Epithelial cell of prostate (primary cell): ENCODE measurements around the gene POLR2I.

Source experiments
- DNase-seq: peaks from one replicate; pipeline ENCODE4 v3.0.0-alpha.2; 2011; ENCODE audit warnings: low read depth, low spot score
- H3K27ac ChIP-seq: fragments of 450-650 bp; 2 replicates; pipeline ENCODE4 v1.5.1; 2017; ENCODE audit warnings: mild to moderate bottlenecking

Gene POLR2I

GRCh38 chr19:36114721-36115452 is at the start of gene POLR2I:
TSS of gene POLR2I (minus strand) at chr19:36114875. CDS start at chr19:36114856, 19 bp downstream.
- DNase-seq: peak; percentile 99
- H3K27ac ChIP-seq: peak within 1 kb of the TSS; percentile 76

DNA sequence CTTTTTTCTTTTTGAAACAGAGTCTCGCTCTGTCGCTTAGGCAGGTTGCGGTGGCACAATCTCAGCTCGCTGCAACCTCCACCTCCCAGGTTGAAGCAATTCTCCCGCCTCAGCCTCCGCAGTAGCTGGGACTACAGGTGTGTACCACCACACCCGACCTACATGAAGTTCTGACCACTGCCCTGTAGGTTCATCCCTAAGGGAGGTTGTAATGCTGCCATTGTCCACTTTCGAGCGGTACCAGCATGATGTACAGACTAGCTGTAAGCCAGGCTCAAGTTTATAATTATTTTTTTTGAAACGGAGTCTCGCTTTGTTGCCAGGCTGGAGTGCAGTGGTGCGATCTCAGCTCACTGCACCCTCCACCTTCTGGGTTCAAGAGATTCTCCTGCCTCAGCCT is 49.1 kb upstream of the POLR2I start:
- H3K27ac ChIP-seq: no peak overlapping the region
- no peak for DNase-seq

- peak overlapping the region; percentile 83 for H3K27ac ChIP-seq
- no peak for DNase-seq
These were observed 46.3 kb upstream of the POLR2I start for GRCh38 chr19:36160821-36161596.

DNA sequence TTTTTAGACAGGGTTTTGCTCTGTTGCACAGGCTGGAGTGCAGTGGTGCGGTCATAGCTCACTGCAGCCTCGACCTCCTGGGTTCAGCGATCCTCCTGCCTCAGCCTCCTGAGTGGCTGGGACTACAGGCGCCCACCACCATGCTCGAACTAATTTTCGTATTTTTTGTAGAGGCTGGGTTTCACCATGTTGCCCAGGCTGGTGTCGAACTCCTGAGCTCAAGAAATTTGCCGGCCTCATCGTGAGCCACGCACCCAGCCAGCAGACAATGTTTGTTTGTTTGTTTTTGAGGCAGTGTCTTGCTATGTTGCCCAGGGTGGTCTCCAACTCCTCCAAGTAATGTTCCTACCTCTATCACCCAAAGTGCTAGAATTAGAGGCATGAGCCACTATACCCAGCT is 38.5 kb upstream of the POLR2I start:
- no peak for DNase-seq
- no peak overlapping the region for H3K27ac ChIP-seq

DNA sequence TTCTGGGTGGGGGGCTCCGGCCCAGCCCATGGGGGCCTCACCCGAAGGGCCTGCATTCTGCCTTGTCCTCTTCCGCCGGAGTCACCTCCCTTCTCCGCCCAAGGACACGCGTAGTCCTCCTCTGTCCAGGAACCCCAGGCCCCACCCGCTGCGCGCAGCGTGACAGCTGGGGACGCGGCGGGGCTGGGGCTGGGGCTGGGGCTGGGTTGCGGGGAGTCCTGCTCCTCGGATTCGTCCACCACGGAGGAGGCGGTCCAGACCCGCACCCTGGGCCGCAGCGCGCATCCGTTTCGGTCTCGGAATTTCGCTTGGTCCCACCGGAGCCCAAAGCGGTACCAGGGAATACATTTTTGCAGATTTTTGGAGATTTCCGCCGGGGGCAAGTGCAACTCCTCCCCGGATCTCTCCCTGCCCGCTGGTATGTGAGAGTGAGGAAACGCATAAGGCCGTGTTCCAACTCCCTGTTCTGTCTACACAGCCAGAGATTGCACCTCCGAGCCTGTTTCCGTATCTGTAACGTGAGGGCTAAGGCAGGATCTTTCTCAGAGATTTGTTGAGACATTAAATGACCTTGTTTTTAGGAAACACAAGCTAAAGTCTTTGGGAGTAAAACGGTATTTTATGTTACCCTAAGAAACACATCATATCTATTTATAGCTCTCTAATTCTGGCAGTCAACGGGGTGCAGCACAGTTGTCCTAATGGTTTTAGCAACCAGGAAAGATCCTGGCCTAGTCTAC is 37.8 kb upstream of the POLR2I start, which contains the start of gene COX7A1:
Gene COX7A1 (minus strand): TSS at position 96 of the 740 bp plus-strand sequence. CDS start 40 bp downstream, at position 56.
- no peak for DNase-seq
- H3K27ac ChIP-seq: no peak within 1 kb of the TSS

DNA sequence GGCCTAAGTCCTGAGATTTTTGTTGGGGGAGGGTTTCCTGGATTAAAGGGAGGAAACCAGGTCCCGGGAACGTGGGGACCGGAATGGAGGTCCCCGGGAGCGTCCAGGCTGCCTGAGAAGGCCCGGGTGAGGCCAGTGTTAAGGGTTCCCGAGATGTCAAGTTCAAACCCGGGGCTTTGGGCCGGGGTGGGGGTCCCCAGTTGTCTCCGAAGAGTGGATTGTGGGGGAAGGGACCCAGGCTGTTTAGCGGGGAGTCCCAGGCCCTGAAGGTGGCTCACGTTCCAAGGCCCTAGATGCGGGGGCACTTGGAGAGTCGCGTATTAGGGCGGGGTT is 37.3 kb upstream of the POLR2I start:
- no peak overlapping the region for H3K27ac ChIP-seq
- DNase-seq: no peak

DNA sequence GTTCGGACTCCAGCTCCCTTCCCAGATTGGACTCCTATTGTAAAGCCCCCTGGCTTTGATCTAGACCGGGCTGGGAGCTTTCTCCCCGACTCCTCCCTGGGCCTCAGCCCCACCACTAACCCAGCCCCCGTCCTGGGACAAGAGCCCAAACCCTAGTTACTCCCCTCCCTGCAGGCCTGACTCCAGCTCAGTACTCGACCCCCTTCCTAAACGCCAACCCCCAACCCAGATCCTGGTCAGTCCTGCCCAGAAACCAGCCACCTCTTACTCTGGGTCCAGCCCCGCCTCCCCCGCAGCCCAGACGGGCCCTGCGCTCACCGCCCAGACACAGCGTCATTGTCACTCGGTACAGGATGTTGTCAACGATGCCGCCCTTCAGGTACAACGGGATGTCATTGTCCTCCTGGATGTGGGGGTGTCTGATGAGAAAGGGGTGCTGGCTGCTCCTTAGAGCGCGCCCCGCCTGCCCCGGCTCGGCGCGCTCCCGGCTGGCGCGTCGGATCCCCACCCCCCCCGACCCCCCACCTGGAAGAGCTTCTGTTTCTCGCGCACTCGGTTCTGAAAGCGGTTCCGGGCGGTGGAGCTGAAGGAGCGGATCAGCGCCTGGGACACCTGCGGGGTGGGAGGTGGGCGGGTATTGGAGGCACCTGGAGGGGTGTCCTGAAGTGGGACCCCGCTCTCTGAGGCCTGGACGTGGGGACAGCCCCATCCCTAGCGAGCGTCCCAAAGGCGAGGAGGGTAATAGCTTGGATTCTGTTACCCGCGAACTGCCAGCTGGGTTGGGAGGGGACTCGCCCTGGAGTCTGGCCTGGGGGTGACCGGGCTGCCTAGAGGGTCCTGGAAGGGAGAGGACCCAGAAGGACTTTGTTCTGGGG is 36.7 kb upstream of the POLR2I start:
- DNase-seq: no peak
- no peak overlapping the region for H3K27ac ChIP-seq

GRCh38 chr19:36150586-36150985 is 35.9 kb upstream of the POLR2I start:
- DNase-seq: no peak
- H3K27ac ChIP-seq: peak overlapping the region; percentile 70

DNA sequence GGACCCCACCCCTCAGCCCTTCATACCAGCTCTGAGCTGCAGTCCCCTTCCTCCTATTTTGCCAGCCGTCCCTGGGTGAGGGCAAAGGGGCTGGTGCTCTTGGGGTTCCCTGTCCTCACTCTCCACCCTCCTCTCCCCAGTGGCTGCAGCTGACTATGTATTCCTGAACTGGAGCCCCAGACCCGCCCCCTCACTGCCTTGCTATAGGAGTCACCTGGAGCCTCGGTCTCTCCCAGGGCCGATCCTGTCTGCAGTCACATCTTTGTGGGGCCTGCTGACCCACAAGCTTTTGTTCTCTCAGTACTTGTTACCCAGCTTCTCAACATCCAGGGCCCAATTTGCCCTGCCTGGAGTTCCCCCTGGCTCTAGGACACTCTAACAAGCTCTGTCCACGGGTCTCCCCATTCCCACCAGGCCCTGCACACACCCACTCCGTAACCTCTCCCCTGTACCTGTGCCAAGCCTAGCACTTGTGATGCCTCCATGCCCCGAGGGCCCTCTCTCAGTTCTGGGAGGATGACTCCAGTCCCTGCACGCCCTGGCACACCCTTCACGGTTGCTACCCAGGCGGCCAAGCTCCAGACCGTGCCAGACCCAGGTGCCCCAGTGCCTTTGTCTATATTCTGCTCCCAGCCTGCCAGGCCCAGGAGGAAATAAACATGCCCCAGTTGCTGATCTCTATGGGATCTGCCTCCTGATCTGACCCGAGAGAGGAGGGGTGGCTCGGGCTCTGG is 35.2 kb upstream of the POLR2I start:
- H3K27ac ChIP-seq: peak overlapping the region; percentile 70
- peak; percentile 78 for DNase-seq

- DNase-seq: no peak
- H3K27ac ChIP-seq: no peak overlapping the region
These were observed 29.9 kb upstream of the POLR2I start for GRCh38 chr19:36144624-36145023.

- DNase-seq: no peak
- H3K27ac ChIP-seq: no peak overlapping the region
These were observed 27.8 kb upstream of the POLR2I start for GRCh38 chr19:36142496-36142895.

GRCh38 chr19:36142046-36142445 is 27.4 kb upstream of the POLR2I start:
- peak overlapping the region; percentile 99 for H3K27ac ChIP-seq
- no peak for DNase-seq

- DNase-seq: no peak
- peak overlapping the region; percentile 99 for H3K27ac ChIP-seq
These were observed 26.6 kb upstream of the POLR2I start for GRCh38 chr19:36141039-36141927.

DNA sequence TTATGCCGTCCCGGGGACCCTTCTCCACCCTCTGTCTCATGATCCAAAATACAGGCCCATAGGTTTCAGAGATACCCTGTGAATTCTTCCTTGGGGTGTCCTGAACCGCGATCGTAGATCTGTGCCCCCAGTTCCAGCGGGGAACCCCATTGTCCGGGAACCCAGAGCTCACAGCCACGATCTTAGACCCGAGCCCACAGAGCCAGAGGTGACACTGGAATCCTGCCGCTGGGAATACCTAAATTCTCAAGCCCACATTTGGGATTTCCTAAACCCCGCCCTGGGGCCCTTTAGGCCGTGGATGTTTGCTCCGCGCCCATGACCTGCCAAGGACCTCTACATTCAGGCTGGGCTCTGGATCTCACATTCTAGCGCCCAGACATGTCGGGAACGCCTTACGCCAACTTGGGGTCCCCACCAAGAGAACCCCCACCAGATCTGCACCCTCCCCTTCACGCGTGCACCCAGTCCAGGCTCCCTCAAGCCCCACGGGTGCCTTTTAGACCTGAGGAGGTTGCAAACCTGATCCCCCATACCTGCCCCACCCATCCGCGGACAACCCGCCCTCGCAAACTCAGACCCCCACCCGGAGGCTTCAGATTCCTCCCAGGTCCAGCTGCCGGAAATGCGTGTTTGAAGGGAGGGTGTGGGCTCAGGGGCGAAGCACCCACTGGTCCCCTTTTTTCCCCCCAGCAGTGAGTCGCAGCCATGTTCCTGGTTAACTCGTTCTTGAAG is 25.8 kb upstream of the POLR2I start:
- no peak for DNase-seq
- H3K27ac ChIP-seq: peak overlapping the region; percentile 99

DNA sequence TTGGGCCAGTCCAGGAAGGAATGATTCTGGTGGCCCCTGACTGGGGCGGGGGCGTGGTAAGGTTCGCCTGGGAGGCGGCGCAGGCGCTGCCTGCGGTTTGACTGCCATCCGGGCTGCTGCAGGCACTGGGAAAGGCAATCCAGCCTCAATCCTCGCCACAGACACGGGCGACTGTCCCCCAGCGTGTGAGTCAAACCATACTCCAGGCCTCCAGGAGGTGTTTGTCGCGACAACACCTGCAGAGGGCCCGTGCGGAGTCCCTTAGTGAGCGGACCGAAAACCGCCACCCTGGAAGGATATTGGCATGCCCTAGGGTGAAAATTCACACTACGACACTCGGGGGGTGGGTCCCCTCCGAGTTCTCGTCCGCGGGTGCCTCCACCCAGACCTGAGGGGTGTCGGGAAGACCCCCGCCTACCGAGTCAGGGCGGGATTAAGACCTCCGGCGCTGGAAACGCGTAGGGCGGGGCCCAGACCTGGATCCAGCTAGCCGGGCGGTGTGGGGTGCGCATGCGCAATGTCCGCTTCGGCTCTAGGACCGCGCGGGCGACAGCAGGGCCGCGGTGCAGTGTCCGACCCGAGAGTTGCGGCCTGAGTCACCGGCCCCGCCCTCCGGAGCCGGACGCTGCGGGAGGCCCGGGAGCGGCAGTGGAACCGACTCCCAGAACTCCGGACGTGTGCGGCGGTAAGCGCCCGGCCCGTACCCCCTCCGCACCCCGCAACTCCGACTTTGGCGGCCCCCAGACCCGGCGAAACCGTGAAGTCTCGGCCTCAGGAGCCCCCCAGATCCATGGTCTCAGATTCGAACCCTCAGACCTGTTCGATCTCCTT is 25.0 kb upstream of the POLR2I start, which contains the start of gene CAPNS1:
Gene CAPNS1 (plus strand): TSS at position 594 of the 831 bp plus-strand sequence. CDS start 946 bp downstream, outside the sequence.
- DNase-seq: no peak

DNA sequence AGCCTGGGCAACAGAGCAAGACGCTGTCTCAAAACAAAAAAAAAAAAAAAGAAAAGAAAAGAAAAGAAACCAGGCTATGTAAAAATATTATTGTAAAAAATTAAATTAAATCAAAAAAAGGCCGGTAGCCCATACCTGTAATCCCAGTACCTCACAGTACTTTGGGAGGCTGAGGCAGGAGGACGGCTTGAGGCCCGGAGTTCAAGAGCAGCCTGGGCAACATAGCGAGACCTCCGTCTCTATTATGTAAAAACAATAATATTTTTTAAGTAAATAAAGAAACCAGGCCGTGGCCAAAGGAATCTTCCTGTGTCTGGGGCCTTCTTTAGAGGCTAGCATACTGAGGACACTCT is 24.4 kb upstream of the POLR2I start:
- H3K27ac ChIP-seq: peak overlapping the region; percentile 99
- no peak for DNase-seq

More for the DNA sequence above, 25.0 kb upstream of the POLR2I start, which contains the start of gene CAPNS1:
- peak within 1 kb of the TSS; percentile 99 for H3K27ac ChIP-seq
